IMR-90 (cell line): Measurements from ENCODE around the gene NCAM1. TPM values are rescaled to one million over a fixed set of nuclear protein-coding genes. Genes with fewer than 3 reads are reported as not detected.
"Not testable (repeated sequence)": the region's sequence is repeated elsewhere in the genome, so short reads cannot be mapped to it uniquely, and the experiment has no call there.

ENCODE experiments used
- ATAC-seq: fragments of 200-7000 bp; cut with Tn5 transposase; 2 replicates; pipeline ENCODE4 v1.9.1; 2020; ENCODE audit warnings: low read depth, mild to moderate bottlenecking, moderate library complexity
- BruUV-seq: library from RNA; stranded (reverse); fragments of 400-500 nt; replicated peaks from 2 replicates; lab custom pipeline; 2021; lab: Mats Ljungman, UMichigan
- CTCF ChIA-PET: fragments of 300-600 bp; formaldehyde crosslinking; extraction: SDS; loops from one replicate; lab custom pipeline; 2021; ENCODE audit warnings: antibody characterized with exemption; lab: Yijun Ruan, JAX
- POLR2A ChIA-PET: fragments of 300-600 bp; sonication (Branson Sonifier 250); formaldehyde crosslinking; loops from one replicate; lab custom pipeline; 2022; ENCODE audit warnings: antibody characterized with exemption; ENCODE audit not compliant: unreplicated experiment; lab: Charles Lee
- DNase-seq: peaks from one replicate; pipeline ENCODE4 v3.0.0; 2013
- H2AFZ ChIP-seq: replicated peaks from 2 replicates; pipeline ENCODE3; 2013; ENCODE audit warnings: low read length, mild to moderate bottlenecking; ENCODE audit not compliant: poor library complexity
- H2AK5ac ChIP-seq: 2 replicates; pipeline ENCODE4 v1.6.1; 2013; ENCODE audit warnings: low read depth, low read length, inconsistent platforms
- H2AK9ac ChIP-seq: replicated peaks from 2 replicates; pipeline ENCODE3; 2013; ENCODE audit warnings: mild to moderate bottlenecking, low read depth, low read length, moderate library complexity; ENCODE audit not compliant: poor library complexity
- H2BK120ac ChIP-seq: 2 replicates; pipeline ENCODE4 v1.6.1; 2013; ENCODE audit warnings: low read depth, low read length, inconsistent platforms
- H2BK15ac ChIP-seq: 3 replicates; pipeline ENCODE4 v1.6.1; 2013; ENCODE audit warnings: low read depth, low read length, inconsistent platforms
- H2BK20ac ChIP-seq: 2 replicates; pipeline ENCODE4 v1.6.1; 2013; ENCODE audit warnings: low read depth, mild to moderate bottlenecking, inconsistent platforms, low read length, moderate library complexity
- H2BK5ac ChIP-seq: 2 replicates; pipeline ENCODE4 v1.6.1; 2013; ENCODE audit warnings: mild to moderate bottlenecking, low read depth, low read length, inconsistent platforms; ENCODE audit not compliant: poor library complexity, severe bottlenecking
- H3K14ac ChIP-seq: replicated peaks from 2 replicates; pipeline ENCODE4 v1.6.1; 2013; ENCODE audit warnings: low read depth, low read length, inconsistent platforms
- H3K18ac ChIP-seq: 2 replicates; pipeline ENCODE4 v1.6.1; 2013; ENCODE audit warnings: low read depth, low read length, control low read depth
- H3K23ac ChIP-seq: 2 replicates; pipeline ENCODE4 v1.6.1; 2013; ENCODE audit warnings: low read depth, low read length, inconsistent platforms
- H3K27ac ChIP-seq: 2 replicates; pipeline ENCODE4 v1.5.1; 2013; ENCODE audit warnings: mild to moderate bottlenecking, control low read depth, low read length; ENCODE audit not compliant: insufficient read depth
- H3K27me3 ChIP-seq: 2 replicates; pipeline ENCODE4 v1.6.1; 2013; ENCODE audit warnings: low read length; ENCODE audit not compliant: control insufficient read depth, insufficient read depth
- H3K36me3 ChIP-seq: 2 replicates; pipeline ENCODE4 v1.6.1; 2013; ENCODE audit warnings: low read length, mixed read lengths; ENCODE audit not compliant: control insufficient read depth, insufficient read depth
- H3K4ac ChIP-seq: 2 replicates; pipeline ENCODE4 v1.6.1; 2013; ENCODE audit warnings: low read depth, low read length, inconsistent platforms
- H3K4me1 ChIP-seq: 2 replicates; pipeline ENCODE4 v1.6.1; 2013; ENCODE audit warnings: low read length, mixed read lengths; ENCODE audit not compliant: control insufficient read depth, insufficient read depth
- H3K4me2 ChIP-seq: 2 replicates; pipeline ENCODE4 v1.6.1; 2013; ENCODE audit warnings: low read depth, mild to moderate bottlenecking, control low read depth, low read length, moderate library complexity
- H3K4me3 ChIP-seq: 2 replicates; pipeline ENCODE4 v1.5.1; 2013; ENCODE audit warnings: low read depth, mild to moderate bottlenecking, control low read depth, low read length, moderate library complexity; ENCODE audit not compliant: insufficient read depth
- H3K56ac ChIP-seq: 2 replicates; pipeline ENCODE4 v1.6.1; 2013; ENCODE audit warnings: low read length, inconsistent platforms; ENCODE audit not compliant: insufficient read depth; ENCODE audit errors: extremely low read depth
- H3K79me1 ChIP-seq, 2 experiments: 2 replicates each; pipeline ENCODE4 v1.6.1; 2013; ENCODE audit warnings: low read length in 2 of 2, inconsistent platforms in 1 of 2, low read depth in 1 of 2
- H3K9ac ChIP-seq: 2 replicates; pipeline ENCODE4 v1.6.1; 2013; ENCODE audit warnings: low read depth, low read length, control low read depth
- H3K9me1 ChIP-seq: 2 replicates; pipeline ENCODE4 v1.6.1; 2013; ENCODE audit warnings: low read length, inconsistent platforms; ENCODE audit not compliant: insufficient read depth
- H3K9me3 ChIP-seq: 2 replicates; pipeline ENCODE4 v1.6.1; 2013; ENCODE audit warnings: low read length; ENCODE audit not compliant: control insufficient read depth, insufficient read depth
- H4K20me1 ChIP-seq: 2 replicates; pipeline ENCODE4 v1.6.1; 2013; ENCODE audit warnings: low read length, inconsistent platforms; ENCODE audit not compliant: insufficient read depth
- H4K5ac ChIP-seq: 2 replicates; pipeline ENCODE4 v1.6.1; 2013; ENCODE audit warnings: mild to moderate bottlenecking, low read depth, low read length, control low read depth
- H4K8ac ChIP-seq, 2 experiments: 2 replicates each; pipeline ENCODE4 v1.6.1; 2013; ENCODE audit warnings: low read depth in 2 of 2, low read length in 2 of 2, control low read depth in 1 of 2, inconsistent platforms in 1 of 2
- H4K91ac ChIP-seq: 2 replicates; pipeline ENCODE4 v1.6.1; 2013; ENCODE audit warnings: low read depth, low read length, inconsistent platforms; ENCODE audit not compliant: insufficient read depth
- CHD1 ChIP-seq: IDR thresholded peaks from 2 replicates; pipeline ENCODE4 v1.6.1; 2012; ENCODE audit warnings: low read depth, low read length, improper control_type of control experiment
- WGBS, 2 experiments: methylation state at CpG; one replicate each; pipeline versions ENCODE4 v1.1.5 to v1.1.7; 2013; ENCODE audit warnings: missing lambda C conversion rate in 2 of 2; ENCODE audit not compliant: insufficient read length in 1 of 2; ENCODE audit errors: extremely low coverage in 2 of 2; 5-methylcytosine and 5-hydroxymethylcytosine counted together
- dilution Hi-C: fragments of 300-500 bp; cut with HindIII; formaldehyde crosslinking; loops from one replicate; pipeline ENCODE4 v1.14.3; 2018; ENCODE audit warnings: low sequenced_read_pairs; ENCODE audit not compliant: unreplicated experiment
- in situ Hi-C: fragments of 300-500 bp; cut with MboI; formaldehyde crosslinking; loops from 3 replicates; pipeline ENCODE4 v1.14.3; 2019; ENCODE audit warnings: low sequenced_read_pairs, inconsistent platforms, mixed read lengths
- intact Hi-C: fragments of 100-400 bp; cut with micrococcal nuclease; formaldehyde crosslinking; loops from 2 replicates; pipeline ENCODE4 v1.10.0; 2022
- polyA plus RNA-seq, 3 experiments: library from polyadenylated mRNA; depleted of rRNA; stranded (reverse); fragments of >200 nt; gene quantifications; 2 replicates each; pipeline ENCODE4 v1.2.3, GENCODE V29; 2012; ENCODE audit warnings: low replicate concordance in 1 of 3
- total RNA-seq: library from RNA; depleted of rRNA; stranded (reverse); fragments of >200 nt; gene quantifications from 2 replicates; pipeline ENCODE4 v1.2.3, GENCODE V29; 2012

NCAM1 gene
- total and polyA plus RNA-seq, 2 of the 4 experiments (the other 2 are of a cell fraction), result 0.09 to 0.18 TPM

DNA sequence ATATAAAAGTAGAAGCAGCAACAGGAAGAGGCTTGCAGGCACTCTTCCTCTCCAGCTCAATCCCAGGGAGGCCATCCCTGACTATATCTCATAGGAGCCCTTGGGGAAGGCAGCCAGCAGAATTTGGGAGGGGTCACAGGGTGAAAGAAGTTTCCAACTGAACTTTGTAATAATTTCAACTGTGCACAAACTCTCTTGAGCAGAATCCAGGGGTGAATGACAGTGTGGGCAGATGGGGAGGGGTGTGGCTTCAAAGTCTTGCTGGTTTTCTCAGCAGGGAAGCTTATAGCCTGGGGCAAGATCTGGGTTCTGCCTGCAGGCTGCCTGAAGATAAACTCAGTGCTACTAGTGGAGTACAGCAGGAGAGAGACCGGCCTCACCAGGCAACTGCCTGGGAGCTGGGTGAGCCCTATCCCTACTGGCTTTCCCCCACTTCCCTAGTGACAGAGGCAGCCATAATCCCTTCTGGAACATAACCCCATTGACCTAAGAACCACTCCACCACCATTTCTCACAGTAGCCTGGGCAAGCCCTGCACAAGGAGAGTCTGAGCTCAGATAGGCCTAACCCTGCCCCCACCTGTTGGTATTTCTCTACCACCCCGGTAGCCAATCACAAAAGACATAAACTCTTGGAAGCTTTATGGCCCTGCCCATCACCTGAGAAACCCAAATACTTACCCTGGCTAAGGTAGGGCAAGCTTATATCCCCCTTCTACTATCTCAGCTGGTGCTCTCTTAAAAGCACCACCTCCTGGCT, 335.4 kb downstream of the NCAM1 start (continued):
- TF ChIP-seq CHD1, result no peak

DNA sequence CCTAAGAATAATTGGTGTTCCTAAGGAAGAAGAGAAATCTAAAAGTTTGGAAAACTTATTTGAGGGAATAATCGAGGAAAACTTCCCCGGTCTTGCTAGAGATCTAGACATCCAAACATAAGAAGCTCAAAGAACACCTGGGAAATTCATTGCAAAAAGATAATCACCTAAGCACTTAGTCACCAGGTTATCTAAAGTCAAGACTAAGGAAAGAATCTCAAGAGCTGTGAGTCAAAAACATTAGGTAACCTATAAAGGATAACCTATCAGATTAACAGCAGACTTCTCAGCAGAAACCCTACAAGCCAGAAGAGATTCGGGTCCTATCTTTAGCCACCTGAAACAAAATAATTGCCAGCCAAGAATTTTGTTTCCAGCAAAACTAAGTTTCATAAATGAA, 337.3 kb downstream of the NCAM1 start:
- BruUV-seq, H4K5ac ChIP-seq, H4K8ac ChIP-seq, H3K56ac ChIP-seq, H2AK5ac ChIP-seq, H3K36me3 ChIP-seq, DNase-seq, H2BK120ac ChIP-seq, H3K27me3 ChIP-seq, H3K14ac ChIP-seq, H2BK20ac ChIP-seq, H4K20me1 ChIP-seq, CTCF ChIA-PET, H3K4me1 ChIP-seq, H3K27ac ChIP-seq, H4K91ac ChIP-seq, intact Hi-C loops, POLR2A ChIA-PET, H2BK15ac ChIP-seq, H3K9me1 ChIP-seq, H3K4me3 ChIP-seq, H3K79me1 ChIP-seq, H2BK5ac ChIP-seq, H3K9me3 ChIP-seq, H3K4ac ChIP-seq, ATAC-seq, H3K23ac ChIP-seq, H3K9ac ChIP-seq, dilution Hi-C loops, H3K4me2 ChIP-seq, H2AK9ac ChIP-seq, H2AFZ ChIP-seq, H3K18ac ChIP-seq: not testable (repeated sequence)
- in situ Hi-C loops, result loop anchor here (25.0 kb wide), 1 partner anchor 1186 kb away; no protein-coding TSS in a partner anchor
- no CpG with 5 or more reads among the region's 3 CpGs for WGBS, 2 experiments
